ENCODE results near the gene SLC30A10.
"Not testable (repeated sequence)": the region's sequence is repeated elsewhere in the genome, so short reads cannot be mapped to it uniquely, and the experiment has no call there.

The SLC30A10 gene

GRCh38 chr1:219898375-219898774 lies 30.0 kb downstream of the SLC30A10 start:
- H3K9me3 ChIP-seq (replicated peaks; ENCODE audit: insufficient read depth, low read length): no peaks in the 10 kb centered on the region
- H4K20me1 ChIP-seq (ENCODE audit: insufficient read depth, low read length): no peaks in the 10 kb centered on the region
- H3F3A ChIP-seq (ENCODE audit: insufficient read depth, low read length): no peaks in the 10 kb centered on the region
- H3K27me3 ChIP-seq (replicated peaks; ENCODE audit: insufficient read depth, low read length): no peaks in the 10 kb centered on the region
- H3K4me3 ChIP-seq (ENCODE audit: low read length): no peak overlapping the region
- H3K27ac ChIP-seq (ENCODE audit: low read length): no peak overlapping the region
- no peak overlapping the region for H3K9ac ChIP-seq (ENCODE audit: low read length)
- no peaks in the 10 kb centered on the region for H3K9me2 ChIP-seq (replicated peaks; ENCODE audit: insufficient read depth, low read length)
- DNase-seq: no peak
- TF ChIP-seq CTCF (IDR thresholded peaks at IDR 0.05; ENCODE audit: low read length) (no peak), EZH2phosphoT487 (IDR thresholded peaks at IDR 0.05; ENCODE audit: low read length) (no peak), EZH2 (optimal IDR thresholded peaks at IDR 0.05; ENCODE audit: low read depth, low read length) (no peak)
- no peaks in the 10 kb centered on the region for H3K79me2 ChIP-seq (ENCODE audit: low read length)
- H2AFZ ChIP-seq (ENCODE audit: low read length): no peak overlapping the region
- no peak overlapping the region for H3K4me2 ChIP-seq (ENCODE audit: low read depth, low read length)
- no peaks in the 10 kb centered on the region for H3K36me3 ChIP-seq (replicated peaks; ENCODE audit: insufficient read depth, low read length)
- no peaks in the 10 kb centered on the region for H3K4me1 ChIP-seq (ENCODE audit: low read length)

GRCh38 chr1:219897914-219898313 lies 30.4 kb downstream of the SLC30A10 start:
- no peak for TF ChIP-seq EZH2phosphoT487 (IDR thresholded peaks at IDR 0.05; ENCODE audit: low read length)
- no peak for TF ChIP-seq EZH2 (optimal IDR thresholded peaks at IDR 0.05; ENCODE audit: low read depth, low read length)
- no peak for TF ChIP-seq CTCF (IDR thresholded peaks at IDR 0.05; ENCODE audit: low read length)
- no peaks in the 10 kb centered on the region for H3K9me2 ChIP-seq (replicated peaks; ENCODE audit: insufficient read depth, low read length)

DNA sequence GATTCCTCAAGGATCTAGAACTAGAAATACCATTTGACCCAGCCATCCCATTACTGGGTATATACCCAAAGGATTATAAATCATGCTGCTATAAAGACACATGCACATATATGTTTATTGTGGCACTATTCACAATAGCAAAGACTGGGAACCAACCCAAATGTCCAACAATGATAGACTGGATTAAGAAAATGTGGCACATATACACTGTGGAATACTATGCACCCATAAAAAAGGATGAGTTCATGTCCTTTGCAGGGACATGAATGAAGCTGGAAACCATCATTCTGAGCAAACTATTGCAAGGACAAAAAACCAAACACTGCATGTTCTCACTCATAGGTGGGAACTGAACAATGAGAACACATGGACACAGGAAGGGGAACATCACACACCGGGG lies 36.1 kb downstream of the SLC30A10 start:
- H2AFZ ChIP-seq (ENCODE audit: low read length); H4K20me1 ChIP-seq (ENCODE audit: insufficient read depth, low read length); H3K27me3 ChIP-seq (replicated peaks; ENCODE audit: insufficient read depth, low read length); H3K9ac ChIP-seq (ENCODE audit: low read length); H3K4me3 ChIP-seq (ENCODE audit: low read length); H3K9me2 ChIP-seq (replicated peaks; ENCODE audit: insufficient read depth, low read length); H3K4me1 ChIP-seq (ENCODE audit: low read length); H3K79me2 ChIP-seq (ENCODE audit: low read length); H3K9me3 ChIP-seq (replicated peaks; ENCODE audit: insufficient read depth, low read length); H3K36me3 ChIP-seq (replicated peaks; ENCODE audit: insufficient read depth, low read length); H3K4me2 ChIP-seq (ENCODE audit: low read depth, low read length); DNase-seq; H3F3A ChIP-seq (ENCODE audit: insufficient read depth, low read length); H3K27ac ChIP-seq (ENCODE audit: low read length): not testable (repeated sequence)

More at GRCh38 chr1:219897914-219898313, 30.4 kb downstream of the SLC30A10 start:
- Histone ChIP-seq H3K4me3 (ENCODE audit: low read length) (no peak overlapping the region), H3K4me1 (ENCODE audit: low read length) (no peaks in the 10 kb centered on the region), H3K27ac (ENCODE audit: low read length) (no peak overlapping the region), H3K36me3 (replicated peaks; ENCODE audit: insufficient read depth, low read length) (no peaks in the 10 kb centered on the region), H3K9me3 (replicated peaks; ENCODE audit: insufficient read depth, low read length) (no peaks in the 10 kb centered on the region), H3K9ac (ENCODE audit: low read length) (no peak overlapping the region), H3K79me2 (ENCODE audit: low read length) (no peaks in the 10 kb centered on the region), H2AFZ (ENCODE audit: low read length) (no peak overlapping the region), H4K20me1 (ENCODE audit: insufficient read depth, low read length) (no peaks in the 10 kb centered on the region), H3K27me3 (replicated peaks; ENCODE audit: insufficient read depth, low read length) (no peaks in the 10 kb centered on the region), H3F3A (ENCODE audit: insufficient read depth, low read length) (no peaks in the 10 kb centered on the region), H3K4me2 (ENCODE audit: low read depth, low read length) (no peak overlapping the region)
- no peak for DNase-seq

DNA sequence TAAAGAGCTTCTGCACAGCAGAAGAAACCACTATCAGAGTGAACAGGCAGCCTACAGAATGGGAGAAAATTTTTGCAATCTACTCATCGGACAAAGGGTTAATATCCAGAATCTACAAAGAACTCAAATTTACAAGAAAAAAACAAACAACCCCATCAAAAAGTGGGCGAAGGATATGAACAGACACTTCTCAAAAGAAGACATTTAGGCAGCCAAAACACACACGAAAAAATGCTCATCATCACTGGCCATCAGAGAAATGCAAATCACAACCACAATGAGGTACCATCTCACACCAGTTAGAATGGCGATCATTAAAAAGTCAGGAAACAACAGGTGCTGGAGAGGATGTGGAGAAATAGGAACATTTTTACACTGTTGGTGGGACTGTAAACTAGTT lies 36.5 kb downstream of the SLC30A10 start:
- H3K27ac ChIP-seq (ENCODE audit: low read length); H3K9me3 ChIP-seq (replicated peaks; ENCODE audit: insufficient read depth, low read length); H3K36me3 ChIP-seq (replicated peaks; ENCODE audit: insufficient read depth, low read length); DNase-seq; H3K79me2 ChIP-seq (ENCODE audit: low read length); H3K9me2 ChIP-seq (replicated peaks; ENCODE audit: insufficient read depth, low read length); H3K4me2 ChIP-seq (ENCODE audit: low read depth, low read length); H4K20me1 ChIP-seq (ENCODE audit: insufficient read depth, low read length); H3K4me1 ChIP-seq (ENCODE audit: low read length); H3K9ac ChIP-seq (ENCODE audit: low read length); H3K27me3 ChIP-seq (replicated peaks; ENCODE audit: insufficient read depth, low read length); H2AFZ ChIP-seq (ENCODE audit: low read length); H3F3A ChIP-seq (ENCODE audit: insufficient read depth, low read length); H3K4me3 ChIP-seq (ENCODE audit: low read length): not testable (repeated sequence)

DNA sequence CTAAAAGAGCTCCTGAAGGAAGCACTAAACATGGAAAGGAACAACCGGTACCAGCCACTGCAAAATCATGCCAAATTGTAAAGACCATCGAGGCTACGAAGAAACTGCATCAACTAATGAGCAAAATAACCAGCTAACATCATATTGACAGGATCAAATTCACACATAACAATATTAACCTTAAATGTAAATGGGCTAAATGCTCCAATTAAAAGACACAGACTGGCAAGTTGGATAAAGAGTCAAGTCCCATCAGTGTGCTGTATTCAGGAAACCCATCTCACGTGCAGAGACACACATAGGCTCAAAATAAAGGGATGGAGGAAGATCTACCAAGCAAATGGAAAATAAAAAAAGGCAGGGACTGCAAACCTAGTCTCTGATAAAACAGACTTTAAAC lies 39.7 kb downstream of the SLC30A10 start:
- H3K79me2 ChIP-seq (ENCODE audit: low read length); H3K9ac ChIP-seq (ENCODE audit: low read length); H3K4me1 ChIP-seq (ENCODE audit: low read length); DNase-seq; H3K27me3 ChIP-seq (replicated peaks; ENCODE audit: insufficient read depth, low read length); H4K20me1 ChIP-seq (ENCODE audit: insufficient read depth, low read length); H3K4me2 ChIP-seq (ENCODE audit: low read depth, low read length); H3K9me2 ChIP-seq (replicated peaks; ENCODE audit: insufficient read depth, low read length); H3K36me3 ChIP-seq (replicated peaks; ENCODE audit: insufficient read depth, low read length); H3K27ac ChIP-seq (ENCODE audit: low read length); H2AFZ ChIP-seq (ENCODE audit: low read length); H3K4me3 ChIP-seq (ENCODE audit: low read length); H3F3A ChIP-seq (ENCODE audit: insufficient read depth, low read length); H3K9me3 ChIP-seq (replicated peaks; ENCODE audit: insufficient read depth, low read length): not testable (repeated sequence)

All from MM.1S (cell line).